ENCODE results near the gene RCN2. TPM values are rescaled to one million over a fixed set of nuclear protein-coding genes. Genes with fewer than 3 reads are reported as not detected.

Gene RCN2
- total and polyA plus RNA-seq, 2 donors, result 31.6 to 51.7 TPM

- Histone ChIP-seq H3K9me3 (ENCODE audit: control insufficient read depth in 2 of 2, insufficient read depth in 1 of 2, low read length in 1 of 2) (peaks cover 0 to 4% of the 10 kb centered on the region in 2 donors), H3K4me1 (ENCODE audit: control insufficient read depth in 2 of 2, insufficient read depth in 2 of 2, low read length in 2 of 2) (peaks cover 15 to 39% of the 10 kb centered on the region in 2 donors), H3K27ac (ENCODE audit: low read depth in 1 of 2, low read length in 1 of 2) (peak overlapping the region; percentile 17 to 70), H3K36me3 (ENCODE audit: control insufficient read depth in 2 of 2, insufficient read depth in 2 of 2, low read length in 1 of 2) (peaks cover 0 to 4% of the 10 kb centered on the region in 2 donors), H3K27me3 (ENCODE audit: control insufficient read depth in 2 of 2, insufficient read depth in 1 of 2, low read length in 1 of 2) (no peaks in the 10 kb centered on the region), H3K4me3 (ENCODE audit: low read length in 2 of 2) (no peak overlapping the region)
- WGBS, result 47% methylated on average over 16 of the region's 16 CpGs
- peak in 4 of 9 donors; percentile 40 to 81 (median 62) for DNase-seq (ENCODE audit: low read depth in 6 of 9, low spot score in 9 of 9)
Observed at GRCh38 chr15:77002954-77003912, 71.7 kb downstream of the RCN2 start.

Other genes with a start within 250 kb of the RCN2 start
- 15.7 TPM for gene SCAPER, start 26.4 kb upstream of the RCN2 start, total RNA-seq
- gene SCAPER, start 26.4 kb upstream of the RCN2 start, polyA plus RNA-seq, result 15.9 TPM
- gene PSTPIP1, start 63.4 kb downstream of the RCN2 start, total RNA-seq, result 16.0 TPM
- gene PSTPIP1, start 63.4 kb downstream of the RCN2 start, polyA plus RNA-seq, result 54.8 TPM
- 108 TPM for gene TSPAN3, start 139.4 kb downstream of the RCN2 start, total RNA-seq
- 127 TPM for gene TSPAN3, start 139.4 kb downstream of the RCN2 start, polyA plus RNA-seq